Measurements from ENCODE around the gene CLASP1. TPM values are rescaled to one million over a fixed set of nuclear protein-coding genes. Genes with fewer than 3 reads are reported as not detected.

The CLASP1 gene
- total and polyA plus RNA-seq, 2 experiments from 2014 or later = 20.1 to 45.9 TPM

- 68% methylated on average over 2 of the region's 2 CpGs for WGBS (ENCODE audit: low lambda C conversion rate, missing lambda C conversion rate)
- Histone ChIP-seq H2AFZ (no peak overlapping the region), H3K9me3 (ENCODE audit: low read depth) (no peaks in the 10 kb centered on the region), H3K4me3 (no peak overlapping the region), H3K9me2 (replicated peaks; ENCODE audit: insufficient read depth) (no peaks in the 10 kb centered on the region), H4K20me1 (ENCODE audit: insufficient read depth, poor library complexity, severe bottlenecking) (peaks cover 12% of the 10 kb centered on the region), H3K4me1 (ENCODE audit: insufficient read depth) (peaks cover 4% of the 10 kb centered on the region), H3K36me3 (replicated peaks; ENCODE audit: insufficient read depth, low read depth) (no peaks in the 10 kb centered on the region), H3K79me2 (peaks cover 77% of the 10 kb centered on the region), H3K27ac (no peak overlapping the region), H3K27me3 (no peaks in the 10 kb centered on the region), H3K4me2 (no peak overlapping the region)
- TF ChIP-seq, protein P1, sequence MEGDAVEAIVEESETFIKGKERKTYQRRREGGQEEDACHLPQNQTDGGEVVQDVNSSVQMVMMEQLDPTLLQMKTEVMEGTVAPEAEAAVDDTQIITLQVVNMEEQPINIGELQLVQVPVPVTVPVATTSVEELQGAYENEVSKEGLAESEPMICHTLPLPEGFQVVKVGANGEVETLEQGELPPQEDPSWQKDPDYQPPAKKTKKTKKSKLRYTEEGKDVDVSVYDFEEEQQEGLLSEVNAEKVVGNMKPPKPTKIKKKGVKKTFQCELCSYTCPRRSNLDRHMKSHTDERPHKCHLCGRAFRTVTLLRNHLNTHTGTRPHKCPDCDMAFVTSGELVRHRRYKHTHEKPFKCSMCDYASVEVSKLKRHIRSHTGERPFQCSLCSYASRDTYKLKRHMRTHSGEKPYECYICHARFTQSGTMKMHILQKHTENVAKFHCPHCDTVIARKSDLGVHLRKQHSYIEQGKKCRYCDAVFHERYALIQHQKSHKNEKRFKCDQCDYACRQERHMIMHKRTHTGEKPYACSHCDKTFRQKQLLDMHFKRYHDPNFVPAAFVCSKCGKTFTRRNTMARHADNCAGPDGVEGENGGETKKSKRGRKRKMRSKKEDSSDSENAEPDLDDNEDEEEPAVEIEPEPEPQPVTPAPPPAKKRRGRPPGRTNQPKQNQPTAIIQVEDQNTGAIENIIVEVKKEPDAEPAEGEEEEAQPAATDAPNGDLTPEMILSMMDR (IDR thresholded peaks at IDR 0.05; ENCODE audit: poor library complexity) = no peak
- TF ChIP-seq EZH2phosphoT487 (IDR thresholded peaks at IDR 0.05; ENCODE audit: low read depth, severe bottlenecking, unreplicated experiment) (no peak), EZH2 (IDR thresholded peaks at IDR 0.05; ENCODE audit: borderline replicate concordance) (no peak)
- no peak for DNase-seq (ENCODE audit: low spot score)
These were observed 78.6 kb downstream of the CLASP1 start for GRCh38 chr2:121570667-121571055.

DNA sequence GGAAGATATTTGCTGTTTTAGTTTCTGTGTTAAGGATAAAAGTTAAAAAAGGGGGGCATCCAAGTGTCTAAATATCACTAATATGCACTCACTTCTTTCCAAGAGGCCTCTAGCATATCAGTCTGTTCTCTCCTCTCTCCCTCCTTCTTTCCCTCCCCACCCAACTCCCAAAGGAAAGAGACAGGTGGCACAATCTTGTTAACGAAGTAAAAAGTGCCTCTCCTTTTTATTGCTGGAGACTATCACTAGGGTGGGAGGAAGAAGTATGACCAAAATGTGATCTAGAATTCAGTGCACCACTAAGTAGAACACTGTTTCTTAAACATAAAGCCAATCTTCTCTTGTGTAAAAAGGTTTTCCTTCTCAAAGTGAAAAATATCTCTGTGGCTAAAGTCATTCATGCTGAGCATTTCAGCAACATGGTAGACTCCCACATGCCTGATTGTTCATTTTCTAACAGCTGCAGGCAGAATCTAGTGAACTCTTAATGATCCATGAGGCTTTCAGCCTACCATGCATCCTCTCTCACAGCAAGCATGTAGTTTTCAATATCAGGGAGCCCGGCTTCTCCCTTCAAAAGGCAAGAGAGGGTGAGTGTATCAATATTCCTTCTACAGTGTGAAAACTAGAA lies 79.1 kb downstream of the CLASP1 start:
- Histone ChIP-seq H2AFZ (no peak overlapping the region), H4K20me1 (ENCODE audit: insufficient read depth, poor library complexity, severe bottlenecking) (peaks cover 14% of the 10 kb centered on the region), H3K9me3 (ENCODE audit: low read depth) (no peaks in the 10 kb centered on the region), H3K79me2 (peaks cover 77% of the 10 kb centered on the region), H3K9me2 (replicated peaks; ENCODE audit: insufficient read depth) (no peaks in the 10 kb centered on the region), H3K4me1 (ENCODE audit: insufficient read depth) (peaks cover 4% of the 10 kb centered on the region), H3K27ac (no peak overlapping the region), H3K36me3 (replicated peaks; ENCODE audit: insufficient read depth, low read depth) (no peaks in the 10 kb centered on the region), H3K27me3 (no peaks in the 10 kb centered on the region), H3K4me3 (no peak overlapping the region), H3K4me2 (no peak overlapping the region)
- TF ChIP-seq, protein P1 (IDR thresholded peaks at IDR 0.05; ENCODE audit: poor library complexity) = no peak
- TF ChIP-seq EZH2phosphoT487 (IDR thresholded peaks at IDR 0.05; ENCODE audit: low read depth, severe bottlenecking, unreplicated experiment) = no peak
- no peak for TF ChIP-seq EZH2 (IDR thresholded peaks at IDR 0.05; ENCODE audit: borderline replicate concordance)
- no peak for DNase-seq (ENCODE audit: low spot score)
- 98% methylated on average over 2 of the region's 2 CpGs for WGBS (ENCODE audit: low lambda C conversion rate, missing lambda C conversion rate)

- TF ChIP-seq EZH2phosphoT487 (IDR thresholded peaks at IDR 0.05; ENCODE audit: low read depth, severe bottlenecking, unreplicated experiment) = no peak
- Histone ChIP-seq H3K9me3 (ENCODE audit: low read depth) (no peaks in the 10 kb centered on the region), H3K4me1 (ENCODE audit: insufficient read depth) (peaks cover 4% of the 10 kb centered on the region), H3K4me2 (peak overlapping the region; percentile 44), H4K20me1 (ENCODE audit: insufficient read depth, poor library complexity, severe bottlenecking) (peaks cover 14% of the 10 kb centered on the region), H3K27ac (peak overlapping the region; percentile 43), H3K4me3 (no peak overlapping the region), H3K9me2 (replicated peaks; ENCODE audit: insufficient read depth) (no peaks in the 10 kb centered on the region), H3K79me2 (peaks cover 82% of the 10 kb centered on the region), H3K36me3 (replicated peaks; ENCODE audit: insufficient read depth, low read depth) (no peaks in the 10 kb centered on the region), H3K27me3 (no peaks in the 10 kb centered on the region), H2AFZ (no peak overlapping the region)
- DNase-seq (ENCODE audit: low spot score) = peak; percentile 15
- WGBS (ENCODE audit: low lambda C conversion rate, missing lambda C conversion rate) = 58% methylated on average over 4 of the region's 4 CpGs
These were observed 81.3 kb downstream of the CLASP1 start for GRCh38 chr2:121567957-121568409.

- H3K27ac ChIP-seq = peak overlapping the region; percentile 43
- H3K4me2 ChIP-seq = peak overlapping the region; percentile 44
- peaks cover 14% of the 10 kb centered on the region for H4K20me1 ChIP-seq (ENCODE audit: insufficient read depth, poor library complexity, severe bottlenecking)
- no peak overlapping the region for H2AFZ ChIP-seq
- no peaks in the 10 kb centered on the region for H3K9me3 ChIP-seq (ENCODE audit: low read depth)
- TF ChIP-seq EZH2phosphoT487 (IDR thresholded peaks at IDR 0.05; ENCODE audit: low read depth, severe bottlenecking, unreplicated experiment) (no peak), EZH2 (IDR thresholded peaks at IDR 0.05; ENCODE audit: borderline replicate concordance) (no peak)
- TF ChIP-seq, protein P1 (IDR thresholded peaks at IDR 0.05; ENCODE audit: poor library complexity) = no peak
- H3K27me3 ChIP-seq = no peaks in the 10 kb centered on the region
- H3K4me1 ChIP-seq (ENCODE audit: insufficient read depth) = peaks cover 8% of the 10 kb centered on the region
- 76% methylated on average over 7 of the region's 7 CpGs for WGBS (ENCODE audit: low lambda C conversion rate, missing lambda C conversion rate)
- no peaks in the 10 kb centered on the region for H3K36me3 ChIP-seq (replicated peaks; ENCODE audit: insufficient read depth, low read depth)
- no peaks in the 10 kb centered on the region for H3K9me2 ChIP-seq (replicated peaks; ENCODE audit: insufficient read depth)
- no peak for DNase-seq (ENCODE audit: low spot score)
- H3K79me2 ChIP-seq = peaks cover 84% of the 10 kb centered on the region
- no peak overlapping the region for H3K4me3 ChIP-seq
These were observed 81.8 kb downstream of the CLASP1 start for GRCh38 chr2:121567452-121567851.

All from hepatocyte (in vitro differentiated cells).